Thymus (tissue), 11 donors: ENCODE measurements around the gene CNTNAP4. TPM values are rescaled to one million over a fixed set of nuclear protein-coding genes. Genes with fewer than 3 reads are reported as not detected.

Experiments
- DNase-seq, 9 donors: peaks; one replicate each; pipeline ENCODE4 v3.0.0-alpha.2; 2013; ENCODE audit warnings: low spot score in 9 of 9, low read depth in 6 of 9, missing footprints in 1 of 9
- H3K27ac ChIP-seq, 2 donors: one replicate each; pipeline ENCODE4 v1.5.1; 2013; ENCODE audit warnings: control low read depth in 1 of 2, low read depth in 1 of 2, low read length in 1 of 2, mild to moderate bottlenecking in 1 of 2, moderate library complexity in 1 of 2
- H3K27me3 ChIP-seq, 2 donors: one replicate each; pipeline ENCODE4 v1.5.1; 2013; ENCODE audit warnings: low read length in 1 of 2; ENCODE audit not compliant: control insufficient read depth in 2 of 2, insufficient read depth in 1 of 2
- H3K36me3 ChIP-seq, 2 donors: one replicate each; pipeline ENCODE4 v1.5.1; 2013; ENCODE audit warnings: low read length in 1 of 2, mild to moderate bottlenecking in 1 of 2, moderate library complexity in 1 of 2; ENCODE audit not compliant: control insufficient read depth in 2 of 2, insufficient read depth in 2 of 2
- H3K4me1 ChIP-seq, 2 donors: one replicate each; pipeline ENCODE4 v1.5.1; 2013; ENCODE audit warnings: low read length in 2 of 2; ENCODE audit not compliant: control insufficient read depth in 2 of 2, insufficient read depth in 2 of 2
- H3K4me3 ChIP-seq, 2 donors: one replicate each; pipeline ENCODE4 v1.5.1; 2013; ENCODE audit warnings: low read length in 2 of 2, control low read depth in 1 of 2, mild to moderate bottlenecking in 1 of 2
- H3K9me3 ChIP-seq, 2 donors: one replicate each; pipeline ENCODE4 v1.5.1; 2013; ENCODE audit warnings: low read length in 1 of 2, mild to moderate bottlenecking in 1 of 2; ENCODE audit not compliant: control insufficient read depth in 2 of 2, insufficient read depth in 1 of 2
- WGBS: extraction: QIAGEN DNeasy Blood & Tissue Kit; methylation state at CpG from one replicate; pipeline ENCODE4 v1.1.7; 2013; 5-methylcytosine and 5-hydroxymethylcytosine counted together
- polyA plus RNA-seq: library from polyadenylated mRNA; stranded (reverse); fragments of 200-250 nt; gene quantifications from one replicate; pipeline ENCODE4 v1.2.3, GENCODE V29; 2013
- total RNA-seq: library from RNA; stranded (reverse); fragments of 120-200 nt; gene quantifications from one replicate; pipeline ENCODE4 v1.2.4, GENCODE V29; 2013
- donor health status: healthy.

CNTNAP4 gene
- total and polyA plus RNA-seq, 2 donors = 0.09 to 0.28 TPM

DNA sequence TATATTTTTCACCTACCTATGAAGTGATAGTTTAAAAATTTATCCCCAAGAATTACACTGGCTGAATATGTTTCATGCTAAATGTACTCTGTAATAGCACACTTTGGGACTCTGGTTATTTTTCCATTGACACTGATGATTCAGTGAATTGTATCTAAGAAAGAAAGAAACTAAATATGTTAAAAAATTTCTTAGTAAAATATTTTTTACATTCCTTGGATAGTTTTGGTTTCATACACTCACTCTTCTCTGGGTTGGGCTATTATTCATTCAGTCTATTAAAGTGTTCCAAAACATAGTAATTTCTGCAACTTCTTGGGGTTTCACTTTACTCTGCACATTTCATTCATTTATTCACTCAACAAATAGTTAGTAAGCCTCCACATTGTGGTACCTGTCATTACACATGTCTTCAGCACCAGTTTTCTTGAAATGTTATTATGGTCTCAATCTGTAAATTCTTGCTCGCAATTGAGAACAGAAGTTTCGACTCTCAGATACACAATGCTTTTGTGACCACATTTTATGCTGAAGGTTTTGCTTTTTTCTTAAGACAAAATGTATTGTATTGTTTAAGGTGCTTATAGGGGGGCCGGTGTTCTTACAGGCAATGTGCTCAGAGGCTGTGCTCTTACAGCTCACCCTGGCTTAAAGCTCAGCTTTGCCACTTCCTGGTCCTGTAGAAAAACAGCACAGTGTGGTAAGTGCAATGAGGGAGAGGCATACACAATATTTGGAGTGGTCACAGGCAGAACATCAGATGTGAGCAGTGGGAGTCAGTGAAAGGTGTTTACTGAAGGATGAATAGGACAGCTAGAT lies 17.4 kb downstream of the CNTNAP4 start:
- 97% methylated on average over 3 of the region's 3 CpGs for WGBS
- H3K36me3 ChIP-seq = no peaks in the 10 kb centered on the region

DNA sequence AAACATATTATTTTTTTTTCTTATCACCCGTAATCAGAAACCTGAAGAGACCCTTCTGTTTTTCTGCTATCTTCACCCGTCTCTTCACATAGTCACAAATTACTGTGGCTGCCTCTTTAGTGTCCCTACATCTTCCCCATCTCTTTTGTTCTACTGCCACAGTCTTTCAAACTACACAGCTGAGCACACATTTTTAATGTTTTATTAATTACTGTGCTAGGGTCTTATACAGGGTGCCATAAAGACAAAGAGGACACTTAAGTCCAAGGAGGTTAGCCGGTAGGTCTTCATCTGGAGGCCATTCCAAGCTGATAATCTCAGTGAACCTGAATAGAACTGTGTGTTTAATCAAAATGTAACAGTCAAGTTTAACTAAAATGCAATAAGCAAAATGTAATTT lies 20.7 kb downstream of the CNTNAP4 start:
- Histone ChIP-seq H3K27me3 (no peaks in the 10 kb centered on the region), H3K36me3 (no peaks in the 10 kb centered on the region), H3K4me3 (no peak overlapping the region), H3K27ac (no peak overlapping the region), H3K4me1 (no peaks in the 10 kb centered on the region), H3K9me3 (no peaks in the 10 kb centered on the region)
- no peak for DNase-seq
- 91% methylated on average over 3 of the region's 3 CpGs for WGBS

More for the DNA sequence above, 17.4 kb downstream of the CNTNAP4 start:
- Histone ChIP-seq H3K27ac (no peak overlapping the region), H3K4me1 (no peaks in the 10 kb centered on the region), H3K9me3 (no peaks in the 10 kb centered on the region), H3K4me3 (no peak overlapping the region), H3K27me3 (no peaks in the 10 kb centered on the region)
- DNase-seq = no peak

DNA sequence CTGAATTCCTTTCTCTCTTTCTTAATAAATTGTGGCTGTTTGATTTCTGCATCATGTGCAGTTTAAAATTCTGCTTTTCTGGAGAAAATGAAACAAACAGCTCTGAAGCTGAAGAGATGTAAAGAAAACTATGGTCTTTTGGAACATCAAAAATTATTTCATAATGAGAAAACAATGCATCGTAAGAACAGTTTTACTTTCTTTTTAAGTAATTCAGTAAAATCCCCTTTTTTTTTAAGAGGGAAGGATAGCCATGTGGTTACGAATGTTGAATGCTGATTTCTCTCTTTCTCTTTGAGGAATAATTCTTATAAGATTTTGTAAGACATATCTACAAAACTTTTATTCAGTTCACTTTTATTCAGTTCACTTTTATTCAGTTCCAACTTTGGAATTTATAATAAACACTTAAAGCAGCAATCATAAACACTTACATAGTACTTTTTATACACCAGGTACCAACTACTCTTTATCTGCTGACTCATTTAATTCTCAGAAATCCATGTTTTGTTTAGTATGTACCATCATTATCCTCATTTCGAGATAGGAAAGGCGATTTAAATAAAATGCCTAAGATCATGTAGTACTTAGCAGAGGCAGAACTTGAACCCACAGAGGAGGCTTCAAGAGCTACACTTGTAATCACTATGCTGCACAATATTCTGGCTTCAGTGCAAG lies 26.6 kb downstream of the CNTNAP4 start:
- DNase-seq = no peak
- Histone ChIP-seq H3K9me3 (no peaks in the 10 kb centered on the region), H3K27ac (no peak overlapping the region), H3K36me3 (no peaks in the 10 kb centered on the region), H3K27me3 (no peaks in the 10 kb centered on the region), H3K4me3 (no peak overlapping the region), H3K4me1 (no peaks in the 10 kb centered on the region)
- 81% methylated on average over 4 of the region's 4 CpGs for WGBS

DNA sequence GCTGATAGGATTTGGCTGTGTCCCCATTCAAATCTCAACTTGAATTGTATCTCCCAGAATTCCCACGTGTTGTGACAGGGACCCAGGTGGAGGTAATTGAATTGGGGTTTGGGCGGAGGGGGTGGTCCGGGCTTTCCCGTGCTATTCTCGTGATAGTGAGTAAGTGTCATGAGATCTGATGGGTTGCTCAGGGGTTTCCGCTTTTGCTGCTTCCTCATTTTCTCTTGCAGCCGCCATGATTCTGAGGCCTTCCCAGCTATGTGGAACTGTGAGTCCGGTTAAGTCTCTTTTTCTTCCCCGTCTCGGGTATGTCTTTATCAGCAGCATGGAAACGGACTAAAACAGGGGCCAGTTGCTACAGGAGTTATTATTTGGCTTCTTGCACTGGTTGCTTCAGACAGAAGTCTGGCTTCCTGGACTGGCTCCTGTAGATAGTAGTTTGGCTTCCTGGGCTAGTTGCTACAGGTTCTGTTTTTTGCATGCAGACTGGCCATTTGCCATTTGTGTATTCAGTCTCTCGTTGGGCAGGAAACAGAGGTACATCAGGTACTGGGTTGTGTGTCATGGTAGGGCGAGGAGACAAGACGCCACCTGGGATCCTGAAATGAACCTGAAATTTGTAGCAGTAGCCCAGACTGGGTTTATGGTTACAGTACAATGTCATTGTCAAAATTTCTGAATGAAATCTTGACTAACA lies 32.6 kb downstream of the CNTNAP4 start:
- Histone ChIP-seq H3K9me3 (peaks cover 0 to 4% of the 10 kb centered on the region in 2 donors), H3K4me1 (no peaks in the 10 kb centered on the region), H3K27me3 (no peaks in the 10 kb centered on the region), H3K36me3 (no peaks in the 10 kb centered on the region), H3K4me3 (no peak overlapping the region), H3K27ac (no peak overlapping the region)
- WGBS = 93% methylated on average over 14 of the region's 14 CpGs
- no peak for DNase-seq

DNA sequence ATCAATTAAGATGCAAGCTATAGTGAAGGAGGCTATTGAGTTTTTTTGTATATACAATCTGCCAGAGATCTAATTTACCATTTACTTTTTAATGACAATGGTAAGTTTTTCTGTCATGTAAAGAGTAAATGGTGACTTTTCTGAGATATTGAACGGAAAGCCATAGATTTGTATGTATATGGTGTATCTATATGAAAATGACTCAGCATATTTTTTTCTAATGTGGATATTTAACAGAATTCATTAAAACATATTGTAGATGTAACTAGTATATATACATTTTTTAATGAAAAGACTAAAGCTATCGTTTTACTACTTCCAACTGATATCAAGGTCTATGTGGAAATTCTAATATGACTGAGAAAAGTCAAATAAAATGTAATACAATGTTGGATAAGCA lies 34.1 kb downstream of the CNTNAP4 start:
- 91% methylated on average over 2 of the region's 2 CpGs for WGBS

DNA sequence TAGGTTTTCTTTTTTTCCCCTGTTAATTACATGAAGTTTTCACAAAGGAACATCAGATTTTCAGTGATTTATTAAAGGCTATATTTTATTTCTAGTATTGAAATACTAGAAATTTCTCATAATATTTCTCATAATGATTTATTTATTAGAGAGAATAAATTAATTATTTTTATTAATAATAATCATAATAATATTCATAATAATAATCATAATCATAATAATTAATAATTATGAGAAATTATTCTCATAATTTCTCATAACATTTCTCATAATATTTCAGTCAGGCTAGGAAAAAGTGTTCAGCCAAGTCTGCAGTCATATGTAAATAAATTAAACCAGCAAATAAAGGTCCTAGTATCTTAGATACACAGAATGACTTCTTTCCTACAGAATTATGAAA lies 41.4 kb downstream of the CNTNAP4 start:
- no peaks in the 10 kb centered on the region for H3K27me3 ChIP-seq
- no peaks in the 10 kb centered on the region for H3K4me1 ChIP-seq
- DNase-seq = no peak
- no peaks in the 10 kb centered on the region for H3K9me3 ChIP-seq
- no peaks in the 10 kb centered on the region for H3K36me3 ChIP-seq
- H3K4me3 ChIP-seq = no peak overlapping the region
- no peak overlapping the region for H3K27ac ChIP-seq

More for the DNA sequence above, 34.1 kb downstream of the CNTNAP4 start:
- Histone ChIP-seq H3K27me3 (no peaks in the 10 kb centered on the region), H3K9me3 (peaks cover 0 to 4% of the 10 kb centered on the region in 2 donors), H3K27ac (no peak overlapping the region), H3K36me3 (no peaks in the 10 kb centered on the region), H3K4me3 (no peak overlapping the region), H3K4me1 (no peaks in the 10 kb centered on the region)
- no peak for DNase-seq

DNA sequence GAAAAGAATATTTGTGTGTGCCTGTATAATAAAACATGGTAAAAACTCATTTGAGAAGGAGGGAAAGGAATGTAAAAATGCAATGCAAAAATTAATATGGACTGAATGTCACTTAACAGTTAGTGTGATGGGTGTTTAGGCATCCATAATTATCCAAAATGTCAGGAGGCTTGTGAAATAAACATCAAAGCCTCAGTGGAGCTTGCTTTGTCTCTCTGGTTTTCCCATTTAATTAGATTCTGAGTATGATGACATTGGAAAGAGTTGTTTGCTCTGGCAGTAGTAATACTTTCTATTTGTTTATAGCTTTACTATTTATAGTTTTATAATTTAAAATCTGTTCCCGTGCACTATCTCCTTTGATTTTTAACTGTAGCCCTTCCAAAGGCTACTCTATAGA lies 51.9 kb downstream of the CNTNAP4 start:
- no peaks in the 10 kb centered on the region for H3K27me3 ChIP-seq
- H3K27ac ChIP-seq = no peak overlapping the region
- no peak overlapping the region for H3K4me3 ChIP-seq
- H3K4me1 ChIP-seq = no peaks in the 10 kb centered on the region
- H3K9me3 ChIP-seq = no peaks in the 10 kb centered on the region
- no peaks in the 10 kb centered on the region for H3K36me3 ChIP-seq
- no peak for DNase-seq
- WGBS = 99% methylated on average over 1 of the region's 1 CpG

DNA sequence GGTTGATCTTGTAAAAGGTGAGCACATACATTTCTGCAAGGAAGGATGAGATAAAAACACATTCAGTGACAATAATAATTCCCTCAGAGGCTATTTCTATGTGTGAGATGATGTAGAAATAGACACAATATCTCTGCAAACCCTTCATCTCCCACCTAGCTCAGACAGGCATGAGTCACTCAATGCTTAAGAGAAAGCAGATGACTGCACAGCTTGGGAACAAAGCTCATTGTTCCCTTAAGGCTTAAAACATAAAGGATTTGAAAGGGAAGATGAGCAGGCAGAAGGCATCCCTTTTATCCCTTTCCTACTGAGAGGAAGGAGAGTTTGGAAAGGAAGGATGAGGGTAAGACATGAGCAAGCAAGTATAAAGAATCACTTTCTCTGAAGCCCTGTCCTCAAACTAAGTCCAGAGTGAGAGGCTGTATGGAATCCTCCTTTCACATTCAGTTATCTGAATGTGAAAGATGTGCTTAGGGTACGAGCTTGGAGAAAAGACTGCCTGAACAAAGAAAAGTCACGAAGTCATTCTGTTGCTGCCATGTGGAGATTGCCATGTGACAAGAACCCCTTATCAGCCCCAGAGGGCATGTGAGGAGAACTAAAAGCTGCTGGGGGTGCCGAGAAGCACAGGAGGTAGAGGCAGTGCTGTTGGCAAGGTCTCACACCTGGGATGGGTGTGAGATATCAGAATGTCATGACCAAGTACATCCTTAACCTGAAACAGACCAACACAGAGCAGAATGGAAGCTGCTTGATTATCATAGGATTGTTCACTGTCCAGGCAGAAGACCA lies 58.2 kb downstream of the CNTNAP4 start:
- no peak overlapping the region for H3K4me3 ChIP-seq
- no peak overlapping the region for H3K27ac ChIP-seq
- WGBS = 91% methylated on average over 3 of the region's 3 CpGs
- no peaks in the 10 kb centered on the region for H3K27me3 ChIP-seq
- no peaks in the 10 kb centered on the region for H3K4me1 ChIP-seq
- H3K36me3 ChIP-seq = no peaks in the 10 kb centered on the region
- no peaks in the 10 kb centered on the region for H3K9me3 ChIP-seq
- DNase-seq = no peak
